ENCODE data around the gene SLC25A11.

SLC25A11 gene

DNA sequence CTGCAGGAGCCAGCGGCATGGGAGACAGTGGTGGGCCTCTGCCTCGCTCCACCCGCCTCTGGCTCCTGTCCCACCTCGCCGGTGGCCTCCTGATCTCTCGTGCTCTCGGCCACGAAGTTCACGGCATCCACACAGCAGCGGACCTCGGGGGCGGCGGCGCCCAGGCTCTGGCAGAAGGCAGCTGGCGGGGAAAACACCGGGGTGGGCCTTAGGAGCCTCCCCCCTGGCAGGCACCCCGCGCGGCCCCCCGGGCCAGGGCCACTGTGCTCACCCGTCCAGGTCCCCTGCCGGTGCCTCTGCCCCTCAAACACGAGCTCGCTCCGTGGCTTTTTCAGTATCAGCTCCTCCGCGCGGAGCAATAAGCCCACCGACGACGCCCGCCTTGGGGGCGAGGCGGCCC is 40.9 kb downstream of the SLC25A11 start:
- Histone ChIP-seq H2AFZ (ENCODE audit: low read depth, low read length, severe bottlenecking) (peak overlapping the region; percentile 66), H3F3A (ENCODE audit: insufficient read depth) (peaks cover 5% of the 10 kb centered on the region; the same call in 1 of the 2 replicates), H3K9me2 (replicated peaks; ENCODE audit: insufficient read depth, low read length) (no peaks in the 10 kb centered on the region), H4K20me1 (ENCODE audit: low read depth, low read length) (no peaks in the 10 kb centered on the region), H3K79me2 (ENCODE audit: insufficient read depth, low read length) (no peaks in the 10 kb centered on the region), H3K9me3 (ENCODE audit: insufficient read depth, low read length) (no peaks in the 10 kb centered on the region), H3K4me3 (ENCODE audit: insufficient read depth, low read length, poor library complexity, severe bottlenecking) (peak overlapping the region; percentile 56), H3K27me3 (ENCODE audit: low read length) (no peaks in the 10 kb centered on the region), H3K36me3 (ENCODE audit: low read length) (no peaks in the 10 kb centered on the region), H3K4me2 (ENCODE audit: low read depth, low read length, poor library complexity, severe bottlenecking) (peak overlapping the region; percentile 63), H3K27ac (ENCODE audit: low read depth, low read length) (no peak overlapping the region), H3K9ac (ENCODE audit: low read length) (peak overlapping the region; percentile 53)
- no peak for TF ChIP-seq EZH2phosphoT487 (conservative IDR thresholded peaks at IDR 0.05; ENCODE audit: low read length)
- TF ChIP-seq, protein P1, sequence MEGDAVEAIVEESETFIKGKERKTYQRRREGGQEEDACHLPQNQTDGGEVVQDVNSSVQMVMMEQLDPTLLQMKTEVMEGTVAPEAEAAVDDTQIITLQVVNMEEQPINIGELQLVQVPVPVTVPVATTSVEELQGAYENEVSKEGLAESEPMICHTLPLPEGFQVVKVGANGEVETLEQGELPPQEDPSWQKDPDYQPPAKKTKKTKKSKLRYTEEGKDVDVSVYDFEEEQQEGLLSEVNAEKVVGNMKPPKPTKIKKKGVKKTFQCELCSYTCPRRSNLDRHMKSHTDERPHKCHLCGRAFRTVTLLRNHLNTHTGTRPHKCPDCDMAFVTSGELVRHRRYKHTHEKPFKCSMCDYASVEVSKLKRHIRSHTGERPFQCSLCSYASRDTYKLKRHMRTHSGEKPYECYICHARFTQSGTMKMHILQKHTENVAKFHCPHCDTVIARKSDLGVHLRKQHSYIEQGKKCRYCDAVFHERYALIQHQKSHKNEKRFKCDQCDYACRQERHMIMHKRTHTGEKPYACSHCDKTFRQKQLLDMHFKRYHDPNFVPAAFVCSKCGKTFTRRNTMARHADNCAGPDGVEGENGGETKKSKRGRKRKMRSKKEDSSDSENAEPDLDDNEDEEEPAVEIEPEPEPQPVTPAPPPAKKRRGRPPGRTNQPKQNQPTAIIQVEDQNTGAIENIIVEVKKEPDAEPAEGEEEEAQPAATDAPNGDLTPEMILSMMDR (IDR thresholded peaks at IDR 0.05; ENCODE audit: insufficient read depth, low read length, poor library complexity, severe bottlenecking): no peak

GRCh38 chr17:4898351-4898750 is 41.5 kb downstream of the SLC25A11 start:
- H3K9me3 ChIP-seq (ENCODE audit: insufficient read depth, low read length): no peaks in the 10 kb centered on the region
- H3F3A ChIP-seq (ENCODE audit: insufficient read depth): peaks cover 5% of the 10 kb centered on the region; the same call in 1 of the 2 replicates
- no peaks in the 10 kb centered on the region for H3K79me2 ChIP-seq (ENCODE audit: insufficient read depth, low read length)
- no peaks in the 10 kb centered on the region for H3K36me3 ChIP-seq (ENCODE audit: low read length)
- H2AFZ ChIP-seq (ENCODE audit: low read depth, low read length, severe bottlenecking): no peak overlapping the region
- no peak overlapping the region for H3K27ac ChIP-seq (ENCODE audit: low read depth, low read length)
- H3K4me3 ChIP-seq (ENCODE audit: insufficient read depth, low read length, poor library complexity, severe bottlenecking): no peak overlapping the region
- no peak overlapping the region for H3K9ac ChIP-seq (ENCODE audit: low read length)
- H3K4me2 ChIP-seq (ENCODE audit: low read depth, low read length, poor library complexity, severe bottlenecking): no peak overlapping the region
- H3K27me3 ChIP-seq (ENCODE audit: low read length): no peaks in the 10 kb centered on the region
- no peaks in the 10 kb centered on the region for H4K20me1 ChIP-seq (ENCODE audit: low read depth, low read length)
- TF ChIP-seq, protein P1 (IDR thresholded peaks at IDR 0.05; ENCODE audit: insufficient read depth, low read length, poor library complexity, severe bottlenecking): no peak
- no peak for TF ChIP-seq EZH2phosphoT487 (conservative IDR thresholded peaks at IDR 0.05; ENCODE audit: low read length)
- no peaks in the 10 kb centered on the region for H3K9me2 ChIP-seq (replicated peaks; ENCODE audit: insufficient read depth, low read length)

GRCh38 chr17:4897785-4898184 is 42.1 kb downstream of the SLC25A11 start:
- H3K4me3 ChIP-seq (ENCODE audit: insufficient read depth, low read length, poor library complexity, severe bottlenecking): no peak overlapping the region
- TF ChIP-seq, protein P1 (IDR thresholded peaks at IDR 0.05; ENCODE audit: insufficient read depth, low read length, poor library complexity, severe bottlenecking): no peak
- TF ChIP-seq EZH2phosphoT487 (conservative IDR thresholded peaks at IDR 0.05; ENCODE audit: low read length): no peak

More at GRCh38 chr17:4897785-4898184, 42.1 kb downstream of the SLC25A11 start:
- no peaks in the 10 kb centered on the region for H4K20me1 ChIP-seq (ENCODE audit: low read depth, low read length)
- H3K9me3 ChIP-seq (ENCODE audit: insufficient read depth, low read length): no peaks in the 10 kb centered on the region
- no peak overlapping the region for H3K9ac ChIP-seq (ENCODE audit: low read length)
- peaks cover 5% of the 10 kb centered on the region; the same call in 1 of the 2 replicates for H3F3A ChIP-seq (ENCODE audit: insufficient read depth)
- no peaks in the 10 kb centered on the region for H3K79me2 ChIP-seq (ENCODE audit: insufficient read depth, low read length)
- H3K4me2 ChIP-seq (ENCODE audit: low read depth, low read length, poor library complexity, severe bottlenecking): no peak overlapping the region
- H3K27ac ChIP-seq (ENCODE audit: low read depth, low read length): no peak overlapping the region
- H3K27me3 ChIP-seq (ENCODE audit: low read length): no peaks in the 10 kb centered on the region
- no peak overlapping the region for H2AFZ ChIP-seq (ENCODE audit: low read depth, low read length, severe bottlenecking)
- H3K36me3 ChIP-seq (ENCODE audit: low read length): no peaks in the 10 kb centered on the region
- H3K9me2 ChIP-seq (replicated peaks; ENCODE audit: insufficient read depth, low read length): no peaks in the 10 kb centered on the region
